Lower leg skin (tissue), 3 donors: ENCODE results near the gene DIRAS1.

ENCODE experiments used
- POLR2A ChIP-seq, 2 donors: fragments of 450-650 bp; IDR thresholded peaks; one replicate each; pipeline ENCODE4 v1.6.1; 2016 to 2017; ENCODE audit warnings: antibody characterized with exemption in 2 of 2, mild to moderate bottlenecking in 1 of 2, moderate library complexity in 1 of 2
- TF ChIP-seq, protein P1 (sequence below), 3 donors: fragments of 450-650 bp; IDR thresholded peaks; one replicate each; pipeline ENCODE4 v1.5.1; 2016; ENCODE audit warnings: antibody characterized with exemption in 3 of 3, mild to moderate bottlenecking in 3 of 3, moderate library complexity in 2 of 3

DNA sequence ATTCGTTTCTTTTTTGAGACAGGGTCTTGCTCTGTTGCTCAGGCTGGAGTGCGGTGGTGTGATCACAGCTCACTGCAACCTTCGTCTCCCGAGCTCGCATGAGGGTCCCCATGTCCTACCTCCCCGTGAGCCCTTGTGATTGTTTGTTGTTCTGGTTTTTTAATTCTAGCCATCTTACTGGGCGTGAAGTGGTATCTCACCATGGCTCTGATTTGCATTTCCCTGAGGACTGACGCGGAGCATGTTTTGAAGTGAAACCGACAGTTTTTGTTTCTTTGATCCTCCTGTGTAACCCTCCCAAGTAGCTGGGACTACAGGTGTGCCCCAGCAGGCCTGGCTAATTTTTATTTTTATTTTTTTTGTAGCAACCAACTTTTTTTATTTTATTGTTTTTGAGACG lies 40.4 kb downstream of the DIRAS1 start:
- TF ChIP-seq, protein P1, sequence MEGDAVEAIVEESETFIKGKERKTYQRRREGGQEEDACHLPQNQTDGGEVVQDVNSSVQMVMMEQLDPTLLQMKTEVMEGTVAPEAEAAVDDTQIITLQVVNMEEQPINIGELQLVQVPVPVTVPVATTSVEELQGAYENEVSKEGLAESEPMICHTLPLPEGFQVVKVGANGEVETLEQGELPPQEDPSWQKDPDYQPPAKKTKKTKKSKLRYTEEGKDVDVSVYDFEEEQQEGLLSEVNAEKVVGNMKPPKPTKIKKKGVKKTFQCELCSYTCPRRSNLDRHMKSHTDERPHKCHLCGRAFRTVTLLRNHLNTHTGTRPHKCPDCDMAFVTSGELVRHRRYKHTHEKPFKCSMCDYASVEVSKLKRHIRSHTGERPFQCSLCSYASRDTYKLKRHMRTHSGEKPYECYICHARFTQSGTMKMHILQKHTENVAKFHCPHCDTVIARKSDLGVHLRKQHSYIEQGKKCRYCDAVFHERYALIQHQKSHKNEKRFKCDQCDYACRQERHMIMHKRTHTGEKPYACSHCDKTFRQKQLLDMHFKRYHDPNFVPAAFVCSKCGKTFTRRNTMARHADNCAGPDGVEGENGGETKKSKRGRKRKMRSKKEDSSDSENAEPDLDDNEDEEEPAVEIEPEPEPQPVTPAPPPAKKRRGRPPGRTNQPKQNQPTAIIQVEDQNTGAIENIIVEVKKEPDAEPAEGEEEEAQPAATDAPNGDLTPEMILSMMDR (IDR thresholded peaks at IDR 0.05) = no peak
- TF ChIP-seq POLR2A (IDR thresholded peaks at IDR 0.05) = no peak
